OCI-LY7 (cell line): Measurements from ENCODE around the gene CCDC57. TPM values are rescaled to one million over a fixed set of nuclear protein-coding genes. Genes with fewer than 3 reads are reported as not detected.

Experiments
- BruUV-seq: library from RNA; stranded (reverse); fragments of 400-500 nt; replicated peaks from 2 replicates; lab custom pipeline; 2021; lab: Mats Ljungman, UMichigan
- CTCF ChIA-PET: fragments of 300-600 bp; sonication (Branson Sonifier 250); formaldehyde crosslinking; loops from one replicate; lab custom pipeline; 2022; ENCODE audit warnings: antibody characterized with exemption; ENCODE audit not compliant: unreplicated experiment; lab: Charles Lee
- POLR2A ChIA-PET: fragments of 300-600 bp; sonication (Branson Sonifier 250); formaldehyde crosslinking; loops from one replicate; lab custom pipeline; 2022; ENCODE audit warnings: antibody characterized with exemption; lab: Charles Lee
- DNase-seq: peaks from one replicate; pipeline ENCODE4 v3.0.0-alpha.2; 2015; ENCODE audit warnings: low spot score
- H2AFZ ChIP-seq: fragments of 200-600 bp; sonication (generic), shearing (Covaris generic); 2 replicates; pipeline ENCODE4 v1.6.1; 2014; ENCODE audit warnings: mild to moderate bottlenecking, antibody characterized with exemption, low read length, moderate library complexity
- H3K27ac ChIP-seq: fragments of 200-600 bp; sonication (generic); 2 replicates; pipeline ENCODE4 v1.5.1; 2014; ENCODE audit warnings: mixed run types, low read depth, mild to moderate bottlenecking, moderate library complexity, low read length, inconsistent platforms; ENCODE audit not compliant: poor library complexity, severe bottlenecking
- H3K36me3 ChIP-seq: fragments of 200-600 bp; sonication (generic); 2 replicates; pipeline ENCODE4 v1.6.1; 2014; ENCODE audit warnings: mild to moderate bottlenecking, antibody characterized with exemption, low read length, moderate library complexity, mixed read lengths; ENCODE audit not compliant: insufficient read depth
- H3K4me1 ChIP-seq: fragments of 200-600 bp; sonication (generic); 2 replicates; pipeline ENCODE4 v1.5.1; 2014; ENCODE audit warnings: mild to moderate bottlenecking, low read length; ENCODE audit not compliant: insufficient read depth, poor library complexity, severe bottlenecking
- H3K4me2 ChIP-seq: fragments of 200-600 bp; sonication (generic); 2 replicates; pipeline ENCODE4 v1.6.1; 2014; ENCODE audit warnings: mild to moderate bottlenecking, low read length
- H3K4me3 ChIP-seq: fragments of 200-600 bp; sonication (generic); 2 replicates; pipeline ENCODE4 v1.5.1; 2014; ENCODE audit warnings: mild to moderate bottlenecking, low read depth, low read length; ENCODE audit not compliant: poor library complexity, severe bottlenecking
- H3K79me2 ChIP-seq: fragments of 200-600 bp; sonication (generic); 2 replicates; pipeline ENCODE4 v1.6.1; 2016; ENCODE audit warnings: low read depth, mild to moderate bottlenecking, low read length, moderate library complexity, mixed read lengths; ENCODE audit not compliant: insufficient read depth
- H3K9me2 ChIP-seq: fragments of 200-600 bp; sonication (generic); 2 replicates; pipeline ENCODE4 v1.6.1; 2016; ENCODE audit warnings: mild to moderate bottlenecking, low read length, mixed read lengths; ENCODE audit not compliant: insufficient read depth
- H3K9me3 ChIP-seq: fragments of 200-600 bp; sonication (generic); 2 replicates; pipeline ENCODE4 v1.6.1; 2014; ENCODE audit warnings: mild to moderate bottlenecking, mixed run types, low read length, mixed read lengths
- H4K20me1 ChIP-seq: fragments of 200-600 bp; sonication (generic); 2 replicates; pipeline ENCODE4 v1.6.1; 2014; ENCODE audit warnings: mild to moderate bottlenecking, antibody characterized with exemption, low read length, moderate library complexity, mixed read lengths; ENCODE audit not compliant: insufficient read depth
- EZH2phosphoT487 ChIP-seq: fragments of 200-600 bp; sonication (generic); IDR thresholded peaks from 2 replicates; pipeline ENCODE4 v1.6.1; 2018; ENCODE audit warnings: low read depth, borderline replicate concordance, mild to moderate bottlenecking, mixed run types, antibody characterized with exemption, low read length, moderate library complexity, mixed read lengths
- intact Hi-C: fragments of 100-400 bp; cut with micrococcal nuclease; formaldehyde crosslinking; loops from one replicate; pipeline ENCODE4 v1.10.0; 2022; ENCODE audit not compliant: unreplicated experiment
- total RNA-seq, 2 experiments: library from RNA; depleted of rRNA in 1 of 2; stranded (reverse); fragments of >200 nt in 1 of 2; shearing (Covaris generic) in 1 of 2; gene quantifications; 2 replicates each; pipeline ENCODE4 v1.2.3, GENCODE V29; 2014 to 2022
- TF ChIP-seq, protein P1 (sequence below): fragments of 200-600 bp; sonication (generic); conservative IDR thresholded peaks from 2 replicates; pipeline ENCODE4 v1.5.1; 2014; ENCODE audit warnings: mild to moderate bottlenecking, antibody characterized with exemption, low read length, moderate library complexity, mixed read lengths

The CCDC57 gene
- total RNA-seq, 2 experiments from 2014 or later, result 34.5 to 58.7 TPM

DNA sequence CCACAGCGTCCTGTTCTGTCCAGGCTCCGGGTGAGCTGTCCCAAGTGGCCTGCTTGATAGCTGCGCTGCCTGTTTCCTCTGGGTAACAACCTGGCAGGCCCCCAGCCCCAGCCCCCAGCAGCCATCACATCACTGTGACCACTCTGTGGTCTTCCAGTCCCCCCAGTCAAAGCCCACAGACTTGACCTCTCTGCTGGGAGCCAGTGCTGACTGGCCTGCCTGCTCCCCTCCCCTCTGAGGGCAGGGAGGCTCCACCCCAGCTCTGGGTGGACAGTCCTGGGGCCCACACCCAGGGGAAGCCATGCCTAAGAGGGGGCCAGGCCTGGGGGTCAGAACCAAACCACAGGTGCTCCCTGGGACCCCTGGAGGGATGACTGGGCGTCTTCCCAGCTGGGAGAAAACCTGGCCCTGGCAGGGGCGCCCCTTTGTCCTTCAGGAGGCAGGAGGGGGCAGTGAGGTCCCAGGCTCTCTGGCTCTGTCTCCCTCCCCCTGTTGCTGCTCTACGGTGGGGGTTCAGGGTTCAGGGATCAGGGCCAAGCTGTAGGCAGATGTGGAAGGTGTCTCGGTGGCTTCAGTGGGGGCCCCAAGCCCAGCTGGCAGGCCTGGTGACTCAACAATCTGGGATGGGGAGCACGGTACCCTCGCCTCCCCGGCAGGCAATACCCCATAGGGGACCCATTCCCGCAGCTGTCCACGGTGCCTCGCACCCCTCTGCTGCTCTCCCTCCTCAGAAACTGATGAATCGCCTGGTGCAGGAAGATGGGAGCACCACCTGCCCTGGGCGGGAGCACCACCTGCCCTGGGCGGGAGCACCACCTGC, 14.4 kb upstream of the CCDC57 start:
- Histone ChIP-seq H3K9me2 (no peaks in the 10 kb centered on the region), H2AFZ (no peak overlapping the region), H3K27ac (no peak overlapping the region), H3K36me3 (no peaks in the 10 kb centered on the region), H3K4me3 (no peak overlapping the region), H3K79me2 (no peaks in the 10 kb centered on the region), H3K4me2 (no peak overlapping the region), H3K4me1 (peaks cover 19% of the 10 kb centered on the region), H3K9me3 (no peaks in the 10 kb centered on the region), H4K20me1 (no peaks in the 10 kb centered on the region)
- intact Hi-C loops, result no loop called here
- ChIA-PET CTCF (no interaction called here), POLR2A (interaction anchor here (0.6 kb wide), 1 partner anchor 201 kb away, joined by 3 read pairs; no protein-coding TSS in a partner anchor)
- DNase-seq, result no peak
- TF ChIP-seq, protein P1, sequence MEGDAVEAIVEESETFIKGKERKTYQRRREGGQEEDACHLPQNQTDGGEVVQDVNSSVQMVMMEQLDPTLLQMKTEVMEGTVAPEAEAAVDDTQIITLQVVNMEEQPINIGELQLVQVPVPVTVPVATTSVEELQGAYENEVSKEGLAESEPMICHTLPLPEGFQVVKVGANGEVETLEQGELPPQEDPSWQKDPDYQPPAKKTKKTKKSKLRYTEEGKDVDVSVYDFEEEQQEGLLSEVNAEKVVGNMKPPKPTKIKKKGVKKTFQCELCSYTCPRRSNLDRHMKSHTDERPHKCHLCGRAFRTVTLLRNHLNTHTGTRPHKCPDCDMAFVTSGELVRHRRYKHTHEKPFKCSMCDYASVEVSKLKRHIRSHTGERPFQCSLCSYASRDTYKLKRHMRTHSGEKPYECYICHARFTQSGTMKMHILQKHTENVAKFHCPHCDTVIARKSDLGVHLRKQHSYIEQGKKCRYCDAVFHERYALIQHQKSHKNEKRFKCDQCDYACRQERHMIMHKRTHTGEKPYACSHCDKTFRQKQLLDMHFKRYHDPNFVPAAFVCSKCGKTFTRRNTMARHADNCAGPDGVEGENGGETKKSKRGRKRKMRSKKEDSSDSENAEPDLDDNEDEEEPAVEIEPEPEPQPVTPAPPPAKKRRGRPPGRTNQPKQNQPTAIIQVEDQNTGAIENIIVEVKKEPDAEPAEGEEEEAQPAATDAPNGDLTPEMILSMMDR, result no peak
- no peak for TF ChIP-seq EZH2phosphoT487
- BruUV-seq, result no TSS peak

DNA sequence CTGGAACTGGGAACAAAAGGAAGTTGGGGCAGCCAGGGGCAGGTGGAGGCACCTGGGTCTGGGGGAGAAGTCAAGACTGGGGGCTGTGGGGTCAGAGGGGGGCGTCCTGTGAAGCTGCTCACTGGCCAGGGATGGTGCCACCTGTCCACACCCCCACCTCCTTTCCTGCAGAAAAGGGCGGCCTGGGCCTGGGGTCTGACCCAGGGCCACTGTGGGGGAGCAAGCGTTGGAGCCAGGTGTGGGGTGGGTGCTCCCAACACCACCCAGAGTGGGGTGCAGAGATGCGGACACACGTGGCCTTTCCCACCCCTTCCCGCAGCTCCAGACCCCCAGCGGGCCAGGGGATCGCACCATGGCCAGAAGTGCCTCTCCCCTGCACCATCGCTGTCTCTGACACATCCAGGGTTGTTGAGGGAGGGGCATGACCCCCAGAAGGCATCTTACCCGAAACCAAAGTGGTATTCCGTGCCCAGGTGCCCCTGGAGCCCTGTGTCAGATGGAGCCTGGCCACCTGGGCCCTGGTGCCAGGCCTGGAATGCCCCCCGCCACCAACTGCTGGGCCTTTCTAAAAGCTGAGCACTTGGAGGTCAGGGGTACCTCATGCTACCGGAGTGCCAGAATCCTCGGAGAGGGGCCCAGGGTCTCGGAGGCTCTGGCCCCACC, 13.6 kb upstream of the CCDC57 start:
- Histone ChIP-seq H3K4me1 (peaks cover 13% of the 10 kb centered on the region), H3K36me3 (no peaks in the 10 kb centered on the region), H4K20me1 (no peaks in the 10 kb centered on the region), H2AFZ (no peak overlapping the region), H3K79me2 (no peaks in the 10 kb centered on the region), H3K27ac (no peak overlapping the region), H3K9me2 (no peaks in the 10 kb centered on the region), H3K4me3 (no peak overlapping the region), H3K9me3 (no peaks in the 10 kb centered on the region), H3K4me2 (no peak overlapping the region)
- ChIA-PET POLR2A (no interaction called here), CTCF (no interaction called here)
- intact Hi-C loops, result no loop called here
- no peak for DNase-seq
- BruUV-seq, result no TSS peak
- TF ChIP-seq EZH2phosphoT487, result no peak
- TF ChIP-seq, protein P1, result no peak
